Large intestine (tissue), 3 donors: ENCODE results near the gene STH. TPM values are rescaled to one million over a fixed set of nuclear protein-coding genes. Genes with fewer than 3 reads are reported as not detected.

Experiments used
- DNase-seq, 2 donors: peaks; one replicate each; pipeline versions ENCODE4 v3.0.0 to v3.0.0-alpha.2; 2013
- H3K27ac ChIP-seq: one replicate; pipeline ENCODE4 v1.5.1; 2013; ENCODE audit warnings: low read length
- H3K27me3 ChIP-seq: 2 replicates; pipeline ENCODE4 v1.6.1; 2013; ENCODE audit warnings: low read length; ENCODE audit not compliant: control insufficient read depth, insufficient read depth
- H3K36me3 ChIP-seq: 2 replicates; pipeline ENCODE4 v1.6.1; 2013; ENCODE audit warnings: low read length; ENCODE audit not compliant: control insufficient read depth, insufficient read depth
- H3K4me1 ChIP-seq: one replicate; pipeline ENCODE4 v1.6.1; 2013; ENCODE audit warnings: low read length; ENCODE audit not compliant: control insufficient read depth, insufficient read depth
- H3K4me3 ChIP-seq: one replicate; pipeline ENCODE4 v1.5.1; 2013; ENCODE audit warnings: low read length
- H3K9me3 ChIP-seq: one replicate; pipeline ENCODE4 v1.6.1; 2013; ENCODE audit warnings: mild to moderate bottlenecking, low read depth, low read length, moderate library complexity; ENCODE audit not compliant: control insufficient read depth
- WGBS: methylation state at CpG from one replicate; pipeline ENCODE4 v1.1.5; 2013; ENCODE audit warnings: low lambda C conversion rate; ENCODE audit not compliant: insufficient coverage; 5-methylcytosine and 5-hydroxymethylcytosine counted together
- polyA plus RNA-seq: library from polyadenylated mRNA; unstranded; fragments of 120-200 nt; gene quantifications from one replicate; pipeline ENCODE4 v1.2.1, GENCODE V29; 2013

Gene STH
- polyA plus RNA-seq, 1 donor: not detected

DNA sequence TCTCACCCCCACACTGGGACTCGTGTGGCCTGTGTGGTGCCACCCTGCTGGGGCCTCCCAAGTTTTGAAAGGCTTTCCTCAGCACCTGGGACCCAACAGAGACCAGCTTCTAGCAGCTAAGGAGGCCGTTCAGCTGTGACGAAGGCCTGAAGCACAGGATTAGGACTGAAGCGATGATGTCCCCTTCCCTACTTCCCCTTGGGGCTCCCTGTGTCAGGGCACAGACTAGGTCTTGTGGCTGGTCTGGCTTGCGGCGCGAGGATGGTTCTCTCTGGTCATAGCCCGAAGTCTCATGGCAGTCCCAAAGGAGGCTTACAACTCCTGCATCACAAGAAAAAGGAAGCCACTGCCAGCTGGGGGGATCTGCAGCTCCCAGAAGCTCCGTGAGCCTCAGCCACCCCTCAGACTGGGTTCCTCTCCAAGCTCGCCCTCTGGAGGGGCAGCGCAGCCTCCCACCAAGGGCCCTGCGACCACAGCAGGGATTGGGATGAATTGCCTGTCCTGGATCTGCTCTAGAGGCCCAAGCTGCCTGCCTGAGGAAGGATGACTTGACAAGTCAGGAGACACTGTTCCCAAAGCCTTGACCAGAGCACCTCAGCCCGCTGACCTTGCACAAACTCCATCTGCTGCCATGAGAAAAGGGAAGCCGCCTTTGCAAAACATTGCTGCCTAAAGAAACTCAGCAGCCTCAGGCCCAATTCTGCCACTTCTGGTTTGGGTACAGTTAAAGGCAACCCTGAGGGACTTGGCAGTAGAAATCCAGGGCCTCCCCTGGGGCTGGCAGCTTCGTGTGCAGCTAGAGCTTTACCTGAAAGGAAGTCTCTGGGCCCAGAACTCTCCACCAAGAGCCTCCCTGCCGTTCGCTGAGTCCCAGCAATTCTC, 27.4 kb downstream of the STH start:
- Histone ChIP-seq H3K27ac (no peak overlapping the region), H3K36me3 (peaks cover 59% of the 10 kb centered on the region)
- DNase-seq: no peak

DNA sequence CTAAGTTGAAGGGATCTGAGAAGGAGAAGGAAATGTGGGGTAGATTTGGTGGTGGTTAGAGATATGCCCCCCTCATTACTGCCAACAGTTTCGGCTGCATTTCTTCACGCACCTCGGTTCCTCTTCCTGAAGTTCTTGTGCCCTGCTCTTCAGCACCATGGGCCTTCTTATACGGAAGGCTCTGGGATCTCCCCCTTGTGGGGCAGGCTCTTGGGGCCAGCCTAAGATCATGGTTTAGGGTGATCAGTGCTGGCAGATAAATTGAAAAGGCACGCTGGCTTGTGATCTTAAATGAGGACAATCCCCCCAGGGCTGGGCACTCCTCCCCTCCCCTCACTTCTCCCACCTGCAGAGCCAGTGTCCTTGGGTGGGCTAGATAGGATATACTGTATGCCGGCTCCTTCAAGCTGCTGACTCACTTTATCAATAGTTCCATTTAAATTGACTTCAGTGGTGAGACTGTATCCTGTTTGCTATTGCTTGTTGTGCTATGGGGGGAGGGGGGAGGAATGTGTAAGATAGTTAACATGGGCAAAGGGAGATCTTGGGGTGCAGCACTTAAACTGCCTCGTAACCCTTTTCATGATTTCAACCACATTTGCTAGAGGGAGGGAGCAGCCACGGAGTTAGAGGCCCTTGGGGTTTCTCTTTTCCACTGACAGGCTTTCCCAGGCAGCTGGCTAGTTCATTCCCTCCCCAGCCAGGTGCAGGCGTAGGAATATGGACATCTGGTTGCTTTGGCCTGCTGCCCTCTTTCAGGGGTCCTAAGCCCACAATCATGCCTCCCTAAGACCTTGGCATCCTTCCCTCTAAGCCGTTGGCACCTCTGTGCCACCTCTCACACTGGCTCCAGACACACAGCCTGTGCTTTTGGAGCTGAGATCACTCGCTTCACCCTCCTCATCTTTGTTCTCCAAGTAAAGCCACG, 28.3 kb downstream of the STH start:
- Histone ChIP-seq H3K4me1 (no peaks in the 10 kb centered on the region), H3K9me3 (no peaks in the 10 kb centered on the region), H3K27ac (no peak overlapping the region), H3K36me3 (peaks cover 68% of the 10 kb centered on the region), H3K27me3 (no peaks in the 10 kb centered on the region), H3K4me3 (no peak overlapping the region)
- WGBS: no CpG with 5 or more reads among the region's 12 CpGs
- DNase-seq: no peak

More for the DNA sequence above, 27.4 kb downstream of the STH start:
- Histone ChIP-seq H3K27me3 (no peaks in the 10 kb centered on the region), H3K4me1 (no peaks in the 10 kb centered on the region), H3K4me3 (no peak overlapping the region), H3K9me3 (no peaks in the 10 kb centered on the region)
- WGBS: no CpG with 5 or more reads among the region's 17 CpGs

DNA sequence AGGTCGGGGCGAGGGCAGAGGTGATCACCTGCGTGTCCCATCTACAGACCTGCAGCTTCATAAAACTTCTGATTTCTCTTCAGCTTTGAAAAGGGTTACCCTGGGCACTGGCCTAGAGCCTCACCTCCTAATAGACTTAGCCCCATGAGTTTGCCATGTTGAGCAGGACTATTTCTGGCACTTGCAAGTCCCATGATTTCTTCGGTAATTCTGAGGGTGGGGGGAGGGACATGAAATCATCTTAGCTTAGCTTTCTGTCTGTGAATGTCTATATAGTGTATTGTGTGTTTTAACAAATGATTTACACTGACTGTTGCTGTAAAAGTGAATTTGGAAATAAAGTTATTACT, 28.9 kb downstream of the STH start:
- peaks cover 71% of the 10 kb centered on the region for H3K36me3 ChIP-seq
- WGBS: no CpG with 5 or more reads among the region's 4 CpGs
- H3K4me1 ChIP-seq: no peaks in the 10 kb centered on the region
- no peak overlapping the region for H3K27ac ChIP-seq
- no peak overlapping the region for H3K4me3 ChIP-seq
- no peak for DNase-seq
- no peaks in the 10 kb centered on the region for H3K9me3 ChIP-seq
- no peaks in the 10 kb centered on the region for H3K27me3 ChIP-seq

DNA sequence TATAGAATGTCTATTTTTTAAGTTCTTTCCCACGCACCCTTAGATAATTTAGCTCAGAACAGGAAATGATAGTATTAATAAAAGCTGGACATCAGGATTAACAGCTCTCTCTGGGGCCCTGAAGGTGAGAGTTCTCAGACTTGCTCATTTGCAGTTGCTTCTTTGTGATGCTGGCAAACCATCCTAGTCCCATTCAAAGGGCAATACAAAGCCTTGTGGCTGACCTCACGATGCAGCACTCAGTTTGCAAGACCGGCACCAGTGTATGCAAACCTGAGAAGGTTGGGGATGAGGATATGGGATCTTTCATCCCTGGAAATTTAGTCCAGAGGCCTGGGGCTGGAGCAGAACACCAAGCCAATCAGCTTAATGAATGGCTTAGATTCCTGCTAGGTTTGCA, 29.3 kb downstream of the STH start:
- no peaks in the 10 kb centered on the region for H3K4me1 ChIP-seq
- WGBS: no CpG with 5 or more reads among the region's 3 CpGs

DNA sequence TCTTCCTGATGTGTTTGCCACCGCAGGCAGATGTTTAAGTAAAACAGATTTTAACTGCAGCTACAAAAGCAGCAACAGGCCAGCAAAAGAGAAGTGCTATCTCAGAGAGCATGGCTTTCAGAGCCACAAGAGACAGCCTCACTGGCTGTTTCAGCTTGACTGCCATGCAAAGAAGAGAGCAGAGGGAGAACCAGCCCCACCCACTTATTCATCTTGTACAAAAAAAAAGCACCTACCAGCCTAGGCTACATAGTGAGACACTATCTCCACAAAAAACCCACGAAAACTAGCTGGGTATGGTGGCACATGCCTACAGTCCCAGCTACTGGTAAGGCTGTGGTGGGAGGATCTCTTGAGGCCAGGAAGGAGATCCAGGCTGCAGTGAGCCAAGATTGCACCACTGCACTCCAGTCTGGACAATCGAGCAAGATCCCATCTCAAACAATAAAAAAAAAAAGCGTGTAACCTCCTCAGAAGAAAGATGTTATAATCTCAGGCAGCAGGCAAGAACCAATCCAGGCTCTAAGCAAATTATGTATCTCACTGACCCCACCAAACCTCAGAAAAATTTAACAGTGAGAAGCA, 30.0 kb downstream of the STH start:
- Histone ChIP-seq H3K4me1 (no peaks in the 10 kb centered on the region), H3K4me3 (no peak overlapping the region), H3K9me3 (no peaks in the 10 kb centered on the region), H3K27ac (no peak overlapping the region), H3K36me3 (peaks cover 80% of the 10 kb centered on the region), H3K27me3 (no peaks in the 10 kb centered on the region)
- DNase-seq: no peak
- no CpG with 5 or more reads among the region's 4 CpGs for WGBS

More for the DNA sequence above, 29.3 kb downstream of the STH start:
- no peak overlapping the region for H3K4me3 ChIP-seq
- H3K9me3 ChIP-seq: no peaks in the 10 kb centered on the region
- no peak for DNase-seq
- no peaks in the 10 kb centered on the region for H3K27me3 ChIP-seq
- H3K27ac ChIP-seq: no peak overlapping the region
- peaks cover 73% of the 10 kb centered on the region for H3K36me3 ChIP-seq

DNA sequence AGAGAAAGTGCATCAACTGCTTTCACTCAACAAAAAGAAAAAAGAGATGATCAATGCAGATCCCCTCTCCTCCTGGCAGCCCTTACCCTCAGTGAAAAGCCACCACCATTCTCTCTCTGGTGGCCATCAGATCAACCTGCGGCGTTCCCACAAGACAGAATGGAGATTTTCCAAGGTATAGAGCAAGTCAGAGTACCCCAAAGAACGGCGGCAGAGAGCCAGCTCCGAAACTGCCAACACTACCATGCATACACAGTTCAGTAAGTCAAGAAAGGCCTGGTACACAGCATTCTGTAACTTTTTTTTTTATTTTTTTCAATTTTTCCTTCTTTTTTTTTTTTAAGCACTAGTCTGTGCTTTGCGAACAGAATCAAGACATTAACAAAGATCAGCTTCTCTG, 30.6 kb downstream of the STH start:
- 100% methylated on average over 1 of the region's 6 CpGs for WGBS
- H3K36me3 ChIP-seq: peaks cover 86% of the 10 kb centered on the region
- no peak overlapping the region for H3K27ac ChIP-seq
- DNase-seq: no peak
- no peaks in the 10 kb centered on the region for H3K9me3 ChIP-seq
- H3K4me3 ChIP-seq: no peak overlapping the region
- H3K27me3 ChIP-seq: no peaks in the 10 kb centered on the region
- no peaks in the 10 kb centered on the region for H3K4me1 ChIP-seq

DNA sequence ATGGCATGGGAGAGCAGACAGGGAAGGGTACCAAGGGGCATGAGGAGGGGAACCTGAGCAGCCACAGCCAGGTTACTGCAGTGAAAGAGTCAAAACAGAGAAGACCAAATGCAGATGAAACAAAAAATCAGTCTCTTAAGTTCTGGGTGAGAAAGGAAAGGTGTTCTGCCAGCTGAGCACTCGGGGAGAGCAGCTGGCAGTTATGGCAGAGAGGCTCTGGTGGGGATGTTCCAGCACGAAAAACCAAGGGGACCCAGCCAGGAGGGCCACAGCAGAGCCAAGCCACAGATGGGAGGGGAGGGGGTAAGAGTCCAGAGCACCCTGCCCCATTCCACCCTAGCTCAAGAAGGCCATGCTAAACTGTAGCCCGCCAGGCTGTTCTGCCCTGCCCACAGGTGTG, 31.7 kb downstream of the STH start:
- Histone ChIP-seq H3K36me3 (peaks cover 91% of the 10 kb centered on the region), H3K4me1 (no peaks in the 10 kb centered on the region)

DNA sequence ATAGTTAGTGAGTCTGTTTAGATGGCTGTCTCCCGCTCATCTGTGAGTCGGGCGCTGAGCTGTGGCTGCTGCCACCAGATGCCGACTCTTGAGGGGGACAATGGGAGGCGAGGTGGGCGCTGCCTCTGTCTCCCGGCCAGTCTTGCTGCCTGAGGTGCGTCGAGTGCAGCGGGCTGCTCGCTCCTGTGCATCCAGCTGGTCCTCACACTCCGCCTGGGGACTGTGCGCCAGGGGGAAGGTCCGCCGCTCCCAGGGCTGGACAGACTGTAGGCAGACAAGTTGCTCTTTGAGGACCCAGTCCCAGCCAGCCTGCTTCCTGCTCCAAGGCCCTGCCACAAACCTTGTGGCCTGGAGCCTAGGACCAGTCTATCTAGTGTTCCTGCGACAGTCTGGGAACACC, 32.4 kb downstream of the STH start:
- no peak for DNase-seq
- H3K4me3 ChIP-seq: no peak overlapping the region
- H3K4me1 ChIP-seq: no peaks in the 10 kb centered on the region
- no peak overlapping the region for H3K27ac ChIP-seq
- H3K36me3 ChIP-seq: peaks cover 88% of the 10 kb centered on the region
- no peaks in the 10 kb centered on the region for H3K27me3 ChIP-seq
- no CpG with 5 or more reads among the region's 16 CpGs for whole genome bisulfite sequencing
- no peaks in the 10 kb centered on the region for H3K9me3 ChIP-seq

More for the DNA sequence above, 31.7 kb downstream of the STH start:
- H3K27ac ChIP-seq: no peak overlapping the region
- no peak for DNase-seq
- no peaks in the 10 kb centered on the region for H3K27me3 ChIP-seq
- H3K9me3 ChIP-seq: no peaks in the 10 kb centered on the region
- WGBS: 100% methylated on average over 1 of the region's 3 CpGs
- no peak overlapping the region for H3K4me3 ChIP-seq

DNA sequence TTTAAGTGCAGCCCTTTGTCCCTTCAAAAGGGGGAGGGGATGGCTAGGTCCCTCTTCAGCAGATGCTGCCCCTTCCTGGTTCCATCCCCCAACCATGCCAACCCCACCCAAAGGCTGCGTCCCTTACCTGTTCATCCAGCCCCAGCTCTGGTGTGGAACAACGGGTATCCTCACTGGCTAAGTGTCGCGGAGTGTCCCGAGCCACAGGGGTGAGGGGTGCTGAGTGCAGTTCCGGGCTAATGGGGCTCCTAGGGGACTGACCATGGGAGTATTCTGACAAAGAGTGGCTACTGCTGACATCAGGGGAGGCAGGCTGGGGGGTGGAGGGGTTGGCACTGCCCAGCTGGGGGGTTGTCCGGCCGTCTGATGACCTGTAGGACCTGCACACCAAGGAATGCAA, 32.9 kb downstream of the STH start:
- Histone ChIP-seq H3K4me1 (no peaks in the 10 kb centered on the region), H3K27ac (no peak overlapping the region), H3K36me3 (peaks cover 88% of the 10 kb centered on the region), H3K27me3 (no peaks in the 10 kb centered on the region), H3K4me3 (no peak overlapping the region), H3K9me3 (no peaks in the 10 kb centered on the region)
- DNase-seq: no peak
- WGBS: no CpG with 5 or more reads among the region's 8 CpGs

DNA sequence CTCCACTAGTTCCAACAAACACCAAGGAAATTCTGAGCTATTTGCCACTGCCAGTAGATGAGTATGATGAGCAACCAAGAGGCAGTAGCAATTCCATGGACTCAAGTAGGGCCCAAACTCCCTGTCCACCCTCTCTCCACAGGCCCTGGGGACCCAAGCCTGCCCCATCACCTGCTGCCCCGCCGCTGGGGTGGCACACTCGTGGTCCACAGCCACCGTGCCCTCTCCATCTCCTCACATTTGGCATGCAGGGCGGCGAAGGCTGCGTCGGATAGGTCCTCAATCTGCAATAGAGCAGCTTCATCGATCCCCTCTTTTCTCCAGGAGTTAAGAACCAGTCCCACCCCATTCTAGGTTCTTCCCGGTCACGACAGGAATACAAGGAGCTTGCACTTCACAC, 33.9 kb downstream of the STH start:
- no peak for DNase-seq
- no peaks in the 10 kb centered on the region for H3K9me3 ChIP-seq
- no peaks in the 10 kb centered on the region for H3K27me3 ChIP-seq
- H3K27ac ChIP-seq: no peak overlapping the region
- H3K4me1 ChIP-seq: no peaks in the 10 kb centered on the region
- no peak overlapping the region for H3K4me3 ChIP-seq
- WGBS: no CpG with 5 or more reads among the region's 11 CpGs
- peaks cover 89% of the 10 kb centered on the region for H3K36me3 ChIP-seq
